ENCODE results near the gene PDGFD.

Gene PDGFD

DNA sequence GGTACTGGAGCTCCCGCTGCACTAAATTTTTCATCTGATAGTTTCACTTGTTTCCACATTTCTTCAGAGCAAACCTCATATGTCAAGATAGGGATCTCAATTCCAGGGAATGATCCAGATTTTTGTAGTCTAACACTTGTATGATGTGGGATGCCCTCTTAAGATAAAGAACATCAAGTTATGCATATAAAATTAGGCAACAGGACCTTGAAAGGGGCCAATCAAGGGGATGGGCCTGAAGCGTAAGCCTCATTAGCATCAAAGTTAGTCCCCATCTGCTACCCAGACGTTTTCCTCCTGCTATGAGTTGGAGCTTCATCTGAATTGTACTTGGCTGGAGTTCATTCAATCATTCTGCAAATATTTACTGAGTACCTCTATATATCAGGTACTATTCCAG, 17.5 kb downstream of the PDGFD start:
- H3K4me1 ChIP-seq (ENCODE audit: control insufficient read depth, insufficient read depth, low read length) = no peaks in the 10 kb centered on the region
- H3K36me3 ChIP-seq (ENCODE audit: control insufficient read depth in 2 of 2, insufficient read depth in 2 of 2, low read length in 2 of 2) = no peaks in the 10 kb centered on the region
- H3K4me3 ChIP-seq (ENCODE audit: low read length in 2 of 2) = no peak overlapping the region
- H3K27ac ChIP-seq (ENCODE audit: low read length) = no peak overlapping the region
- H3K27me3 ChIP-seq (ENCODE audit: control insufficient read depth in 1 of 2, insufficient read depth in 2 of 2, low read length in 2 of 2) = no peaks in the 10 kb centered on the region
- H3K9ac ChIP-seq (ENCODE audit: low read length in 2 of 2) = no peak overlapping the region
- H3K9me3 ChIP-seq (ENCODE audit: control insufficient read depth in 2 of 2, low read length in 2 of 2) = no peaks in the 10 kb centered on the region

DNA sequence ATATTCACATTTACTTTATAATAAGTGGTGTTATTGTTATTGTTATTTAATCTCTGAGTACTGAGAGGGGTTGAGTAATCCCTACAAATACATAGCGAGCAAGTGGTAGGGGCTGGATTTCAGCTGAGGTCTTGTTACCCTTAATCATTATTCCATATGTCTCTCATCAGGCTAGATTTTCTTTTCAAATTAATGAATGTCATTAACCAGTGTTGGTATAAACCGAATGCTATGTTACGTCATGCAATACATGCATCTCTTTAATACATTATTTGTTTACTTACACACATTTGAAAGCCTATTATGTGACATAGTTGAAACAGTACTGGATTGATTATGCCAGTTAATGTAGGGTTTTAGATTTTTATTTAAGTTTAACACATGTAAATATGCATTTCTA, 18.9 kb downstream of the PDGFD start:
- Histone ChIP-seq H3K27me3 (ENCODE audit: control insufficient read depth in 1 of 2, insufficient read depth in 2 of 2, low read length in 2 of 2) (no peaks in the 10 kb centered on the region), H3K9ac (ENCODE audit: low read length in 2 of 2) (no peak overlapping the region), H3K27ac (ENCODE audit: low read length) (no peak overlapping the region), H3K9me3 (ENCODE audit: control insufficient read depth in 2 of 2, low read length in 2 of 2) (no peaks in the 10 kb centered on the region), H3K4me1 (ENCODE audit: control insufficient read depth, insufficient read depth, low read length) (no peaks in the 10 kb centered on the region), H3K4me3 (ENCODE audit: low read length in 2 of 2) (no peak overlapping the region), H3K36me3 (ENCODE audit: control insufficient read depth in 2 of 2, insufficient read depth in 2 of 2, low read length in 2 of 2) (no peaks in the 10 kb centered on the region)

DNA sequence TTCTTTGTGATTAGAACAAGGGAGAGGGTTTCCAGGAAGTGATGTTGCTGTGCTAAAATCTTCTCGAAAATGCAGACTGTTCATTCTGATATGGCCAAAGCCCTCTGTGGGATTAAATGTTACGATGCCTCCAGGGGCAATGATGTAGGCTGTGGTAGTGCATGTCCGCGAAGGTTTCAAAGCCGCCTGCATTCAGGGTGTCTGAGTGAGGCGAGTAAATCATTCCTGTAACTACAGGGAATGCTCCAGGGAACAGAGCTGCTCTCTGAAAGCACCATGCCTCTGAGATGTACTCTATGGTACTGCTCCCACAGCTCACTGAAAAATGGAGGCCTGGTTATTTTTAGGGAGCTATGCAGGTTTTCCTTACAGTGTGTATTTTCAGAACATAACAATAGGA, 21.2 kb downstream of the PDGFD start:
- Histone ChIP-seq H3K4me1 (ENCODE audit: control insufficient read depth, insufficient read depth, low read length) (no peaks in the 10 kb centered on the region), H3K9ac (ENCODE audit: low read length in 2 of 2) (no peak overlapping the region), H3K4me3 (ENCODE audit: low read length in 2 of 2) (no peak overlapping the region), H3K9me3 (ENCODE audit: control insufficient read depth in 2 of 2, low read length in 2 of 2) (no peaks in the 10 kb centered on the region), H3K27me3 (ENCODE audit: control insufficient read depth in 1 of 2, insufficient read depth in 2 of 2, low read length in 2 of 2) (no peaks in the 10 kb centered on the region), H3K27ac (ENCODE audit: low read length) (no peak overlapping the region), H3K36me3 (ENCODE audit: control insufficient read depth in 2 of 2, insufficient read depth in 2 of 2, low read length in 2 of 2) (no peaks in the 10 kb centered on the region)

DNA sequence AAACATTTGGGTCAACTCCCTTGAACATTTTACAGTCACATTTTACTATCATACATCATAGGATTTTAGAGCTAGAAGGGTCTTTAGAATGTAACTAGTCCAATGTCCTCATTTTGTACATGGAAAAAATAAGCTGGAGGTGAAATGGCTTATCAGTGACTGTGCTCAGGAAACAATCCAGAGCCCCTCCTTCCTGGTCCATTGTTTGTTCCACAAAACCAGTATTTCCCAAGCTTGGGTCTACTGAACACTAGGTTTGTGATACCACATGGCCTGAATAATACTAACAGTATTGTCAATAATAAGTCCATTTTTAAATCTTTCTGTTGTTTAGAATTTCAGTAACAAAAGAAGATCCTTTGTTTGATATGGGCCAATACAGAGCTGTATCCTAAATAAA, 27.1 kb downstream of the PDGFD start:
- H3K27ac ChIP-seq (ENCODE audit: low read length) = no peak overlapping the region
- no peak overlapping the region for H3K4me3 ChIP-seq (ENCODE audit: low read length in 2 of 2)
- H3K27me3 ChIP-seq (ENCODE audit: control insufficient read depth in 1 of 2, insufficient read depth in 2 of 2, low read length in 2 of 2) = no peaks in the 10 kb centered on the region
- H3K4me1 ChIP-seq (ENCODE audit: control insufficient read depth, insufficient read depth, low read length) = no peaks in the 10 kb centered on the region
- H3K9me3 ChIP-seq (ENCODE audit: control insufficient read depth in 2 of 2, low read length in 2 of 2) = no peaks in the 10 kb centered on the region
- no peaks in the 10 kb centered on the region for H3K36me3 ChIP-seq (ENCODE audit: control insufficient read depth in 2 of 2, insufficient read depth in 2 of 2, low read length in 2 of 2)
- H3K9ac ChIP-seq (ENCODE audit: low read length in 2 of 2) = no peak overlapping the region

DNA sequence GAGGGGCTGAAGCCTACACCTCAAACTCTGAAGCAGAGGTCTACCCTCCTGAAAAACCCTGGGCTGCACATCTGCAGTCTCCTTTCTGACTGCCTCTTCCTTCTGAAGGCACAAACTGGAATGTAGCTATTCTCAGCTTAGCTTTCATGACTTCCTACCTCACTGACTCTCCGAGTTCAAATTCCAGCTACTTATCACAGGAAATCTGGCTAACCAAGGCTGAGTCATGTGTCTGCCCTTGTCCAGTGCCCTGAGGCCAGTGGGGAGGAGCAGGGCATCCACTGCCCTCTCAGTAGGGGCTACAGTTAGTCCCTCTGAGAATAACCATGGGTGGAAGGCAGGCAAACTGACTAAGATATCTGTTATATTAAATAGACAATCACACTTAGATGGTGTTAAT, 29.2 kb downstream of the PDGFD start:
- H3K27ac ChIP-seq (ENCODE audit: low read length) = no peak overlapping the region
- H3K9me3 ChIP-seq (ENCODE audit: control insufficient read depth in 2 of 2, low read length in 2 of 2) = no peaks in the 10 kb centered on the region
- H3K9ac ChIP-seq (ENCODE audit: low read length in 2 of 2) = no peak overlapping the region
- H3K4me3 ChIP-seq (ENCODE audit: low read length in 2 of 2) = no peak overlapping the region
- H3K36me3 ChIP-seq (ENCODE audit: control insufficient read depth in 2 of 2, insufficient read depth in 2 of 2, low read length in 2 of 2) = no peaks in the 10 kb centered on the region
- no peaks in the 10 kb centered on the region for H3K4me1 ChIP-seq (ENCODE audit: control insufficient read depth, insufficient read depth, low read length)
- no peaks in the 10 kb centered on the region for H3K27me3 ChIP-seq (ENCODE audit: control insufficient read depth in 1 of 2, insufficient read depth in 2 of 2, low read length in 2 of 2)

DNA sequence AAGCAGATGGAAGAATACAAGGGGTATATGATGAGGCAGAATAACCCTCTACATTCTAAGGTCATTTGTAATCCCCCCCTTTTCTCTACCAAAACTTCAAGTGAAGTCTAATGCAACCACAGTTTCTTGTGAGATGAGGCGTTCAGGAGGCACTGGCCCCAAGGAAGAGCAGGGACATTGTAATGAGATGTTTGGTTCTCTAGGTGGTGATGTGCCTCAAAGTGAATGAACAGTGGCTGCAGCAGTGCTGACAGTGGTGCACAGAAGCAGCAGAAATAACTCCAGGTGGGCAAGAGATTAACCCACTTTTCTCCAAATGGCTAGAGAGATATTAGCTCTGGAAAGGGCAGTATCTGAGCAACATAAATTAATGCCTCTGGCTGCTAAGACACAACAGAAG, 33.8 kb downstream of the PDGFD start:
- no peaks in the 10 kb centered on the region for H3K9me3 ChIP-seq (ENCODE audit: control insufficient read depth in 2 of 2, low read length in 2 of 2)
- no peaks in the 10 kb centered on the region for H3K27me3 ChIP-seq (ENCODE audit: control insufficient read depth in 1 of 2, insufficient read depth in 2 of 2, low read length in 2 of 2)
- no peak overlapping the region for H3K9ac ChIP-seq (ENCODE audit: low read length in 2 of 2)
- no peaks in the 10 kb centered on the region for H3K4me1 ChIP-seq (ENCODE audit: control insufficient read depth, insufficient read depth, low read length)
- H3K4me3 ChIP-seq (ENCODE audit: low read length in 2 of 2) = no peak overlapping the region
- no peaks in the 10 kb centered on the region for H3K36me3 ChIP-seq (ENCODE audit: control insufficient read depth in 2 of 2, insufficient read depth in 2 of 2, low read length in 2 of 2)
- H3K27ac ChIP-seq (ENCODE audit: low read length) = no peak overlapping the region

DNA sequence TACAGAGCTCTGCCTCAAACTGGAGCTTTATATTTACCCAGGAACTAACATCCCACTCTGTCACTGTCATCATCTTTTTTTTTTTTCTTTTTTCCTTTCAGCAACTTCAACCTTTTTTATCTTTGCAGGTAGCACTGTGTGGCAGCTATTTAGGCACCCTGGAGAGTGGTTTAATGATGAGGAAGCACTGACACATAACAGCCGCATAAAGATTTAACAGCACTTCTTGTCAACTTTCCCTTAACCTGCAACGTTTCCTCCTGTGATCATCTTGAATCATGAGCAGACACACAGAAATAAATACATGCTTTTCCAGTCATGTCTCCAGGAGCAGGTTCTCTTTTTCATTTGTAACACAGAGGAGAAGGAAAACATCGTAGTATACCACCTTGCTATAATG, 34.8 kb downstream of the PDGFD start:
- Histone ChIP-seq H3K4me1 (ENCODE audit: control insufficient read depth, insufficient read depth, low read length) (no peaks in the 10 kb centered on the region), H3K36me3 (ENCODE audit: control insufficient read depth in 2 of 2, insufficient read depth in 2 of 2, low read length in 2 of 2) (no peaks in the 10 kb centered on the region), H3K9ac (ENCODE audit: low read length in 2 of 2) (no peak overlapping the region), H3K27ac (ENCODE audit: low read length) (no peak overlapping the region), H3K9me3 (ENCODE audit: control insufficient read depth in 2 of 2, low read length in 2 of 2) (no peaks in the 10 kb centered on the region), H3K4me3 (ENCODE audit: low read length in 2 of 2) (no peak overlapping the region), H3K27me3 (ENCODE audit: control insufficient read depth in 1 of 2, insufficient read depth in 2 of 2, low read length in 2 of 2) (no peaks in the 10 kb centered on the region)

DNA sequence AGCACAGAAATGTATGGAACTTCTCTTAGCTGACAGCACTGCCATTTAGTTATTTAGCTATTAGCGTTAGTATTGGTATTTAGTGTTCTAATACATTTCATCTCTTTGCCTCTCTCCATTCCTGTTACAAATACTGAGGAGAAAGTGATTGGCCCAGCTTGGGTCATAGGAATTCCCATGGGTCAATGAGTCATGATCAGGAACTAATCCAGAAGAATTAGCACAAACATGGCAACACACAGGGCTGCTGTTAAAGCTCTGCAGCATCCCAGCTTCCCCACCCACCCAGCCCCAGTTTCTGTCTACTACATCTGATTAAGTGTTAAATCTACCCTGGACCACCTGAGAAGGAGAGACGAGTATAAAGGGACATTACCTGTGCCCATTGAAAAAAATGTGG, 36.1 kb downstream of the PDGFD start:
- H3K36me3 ChIP-seq (ENCODE audit: control insufficient read depth in 2 of 2, insufficient read depth in 2 of 2, low read length in 2 of 2) = no peaks in the 10 kb centered on the region
- H3K9ac ChIP-seq (ENCODE audit: low read length in 2 of 2) = no peak overlapping the region
- no peak overlapping the region for H3K27ac ChIP-seq (ENCODE audit: low read length)
- H3K27me3 ChIP-seq (ENCODE audit: control insufficient read depth in 1 of 2, insufficient read depth in 2 of 2, low read length in 2 of 2) = no peaks in the 10 kb centered on the region
- no peaks in the 10 kb centered on the region for H3K9me3 ChIP-seq (ENCODE audit: control insufficient read depth in 2 of 2, low read length in 2 of 2)
- H3K4me3 ChIP-seq (ENCODE audit: low read length in 2 of 2) = no peak overlapping the region
- no peaks in the 10 kb centered on the region for H3K4me1 ChIP-seq (ENCODE audit: control insufficient read depth, insufficient read depth, low read length)

DNA sequence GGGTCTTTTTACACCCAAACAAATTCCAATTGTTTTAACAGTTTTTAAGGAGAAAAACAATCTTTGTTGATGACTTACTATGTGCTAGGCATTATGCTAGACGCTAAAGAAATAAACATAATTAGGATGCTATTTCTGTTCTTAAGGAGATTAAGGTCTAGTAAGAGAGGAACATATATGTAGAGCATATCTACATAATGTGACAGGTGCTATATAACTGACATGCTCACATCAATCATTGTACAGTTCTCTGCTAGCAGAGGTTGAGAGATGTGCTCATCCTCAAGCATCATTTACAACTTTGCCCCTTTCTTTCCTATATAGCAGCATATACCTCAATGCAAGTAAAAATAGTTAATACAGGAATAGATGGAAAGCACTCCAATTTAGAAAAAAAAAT, 37.5 kb downstream of the PDGFD start:
- Histone ChIP-seq H3K9me3 (ENCODE audit: control insufficient read depth in 2 of 2, low read length in 2 of 2) (no peaks in the 10 kb centered on the region), H3K27ac (ENCODE audit: low read length) (no peak overlapping the region), H3K9ac (ENCODE audit: low read length in 2 of 2) (no peak overlapping the region), H3K36me3 (ENCODE audit: control insufficient read depth in 2 of 2, insufficient read depth in 2 of 2, low read length in 2 of 2) (no peaks in the 10 kb centered on the region), H3K27me3 (ENCODE audit: control insufficient read depth in 1 of 2, insufficient read depth in 2 of 2, low read length in 2 of 2) (no peaks in the 10 kb centered on the region), H3K4me3 (ENCODE audit: low read length in 2 of 2) (no peak overlapping the region), H3K4me1 (ENCODE audit: control insufficient read depth, insufficient read depth, low read length) (no peaks in the 10 kb centered on the region)

DNA sequence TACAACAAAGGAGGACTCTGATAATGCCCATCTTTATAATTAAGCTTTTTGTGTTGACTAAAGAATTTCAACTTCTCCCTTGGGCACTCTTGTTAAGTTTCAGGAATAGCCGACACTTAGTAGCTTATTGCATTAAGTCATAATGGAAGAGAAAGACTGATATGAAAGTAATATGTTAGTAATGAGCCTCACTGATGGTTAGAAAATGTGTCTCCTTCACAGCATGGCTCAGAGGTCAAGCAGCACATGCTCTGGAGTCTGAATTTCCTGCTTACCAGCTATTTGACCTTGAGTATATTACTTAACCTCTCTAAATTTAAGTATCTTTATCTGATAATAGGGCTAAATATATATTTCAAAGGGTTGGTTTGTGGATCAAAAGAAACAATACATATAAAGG, 39.0 kb downstream of the PDGFD start:
- H3K4me1 ChIP-seq (ENCODE audit: control insufficient read depth, insufficient read depth, low read length) = no peaks in the 10 kb centered on the region
- H3K36me3 ChIP-seq (ENCODE audit: control insufficient read depth in 2 of 2, insufficient read depth in 2 of 2, low read length in 2 of 2) = no peaks in the 10 kb centered on the region
- no peaks in the 10 kb centered on the region for H3K27me3 ChIP-seq (ENCODE audit: control insufficient read depth in 1 of 2, insufficient read depth in 2 of 2, low read length in 2 of 2)
- H3K27ac ChIP-seq (ENCODE audit: low read length) = no peak overlapping the region
- H3K4me3 ChIP-seq (ENCODE audit: low read length in 2 of 2) = no peak overlapping the region
- H3K9me3 ChIP-seq (ENCODE audit: control insufficient read depth in 2 of 2, low read length in 2 of 2) = no peaks in the 10 kb centered on the region
- no peak overlapping the region for H3K9ac ChIP-seq (ENCODE audit: low read length in 2 of 2)

DNA sequence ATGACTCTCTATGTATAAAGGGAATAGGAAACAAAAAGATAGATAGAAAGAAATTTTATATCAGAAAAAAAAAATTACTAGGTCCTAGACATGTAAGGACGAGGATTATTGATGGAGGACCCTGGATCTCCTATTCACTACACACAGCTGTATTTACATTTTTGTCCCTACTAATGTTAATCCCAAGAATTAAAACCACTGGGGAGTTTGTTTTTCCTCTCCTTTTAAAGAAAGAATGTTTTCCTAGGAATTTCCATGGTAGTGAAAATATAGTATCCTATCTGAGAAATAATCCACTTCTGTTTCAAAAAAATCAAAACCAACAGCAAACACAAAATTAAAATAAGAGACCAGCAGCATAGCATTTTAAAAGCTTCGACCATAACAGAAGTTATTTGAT, 41.1 kb downstream of the PDGFD start:
- H3K27ac ChIP-seq (ENCODE audit: low read length) = no peak overlapping the region
- H3K27me3 ChIP-seq (ENCODE audit: control insufficient read depth in 1 of 2, insufficient read depth in 2 of 2, low read length in 2 of 2) = no peaks in the 10 kb centered on the region
- H3K4me3 ChIP-seq (ENCODE audit: low read length in 2 of 2) = no peak overlapping the region
- H3K36me3 ChIP-seq (ENCODE audit: control insufficient read depth in 2 of 2, insufficient read depth in 2 of 2, low read length in 2 of 2) = no peaks in the 10 kb centered on the region
- no peaks in the 10 kb centered on the region for H3K9me3 ChIP-seq (ENCODE audit: control insufficient read depth in 2 of 2, low read length in 2 of 2)
- no peak overlapping the region for H3K9ac ChIP-seq (ENCODE audit: low read length in 2 of 2)
- no peaks in the 10 kb centered on the region for H3K4me1 ChIP-seq (ENCODE audit: control insufficient read depth, insufficient read depth, low read length)

Measured in stomach smooth muscle (tissue), 2 donors.